ENCODE measurements around the gene KIF6.
"Not testable (repeated sequence)": the region's sequence is repeated elsewhere in the genome, so short reads cannot be mapped to it uniquely, and the experiment has no call there.

Gene KIF6

DNA sequence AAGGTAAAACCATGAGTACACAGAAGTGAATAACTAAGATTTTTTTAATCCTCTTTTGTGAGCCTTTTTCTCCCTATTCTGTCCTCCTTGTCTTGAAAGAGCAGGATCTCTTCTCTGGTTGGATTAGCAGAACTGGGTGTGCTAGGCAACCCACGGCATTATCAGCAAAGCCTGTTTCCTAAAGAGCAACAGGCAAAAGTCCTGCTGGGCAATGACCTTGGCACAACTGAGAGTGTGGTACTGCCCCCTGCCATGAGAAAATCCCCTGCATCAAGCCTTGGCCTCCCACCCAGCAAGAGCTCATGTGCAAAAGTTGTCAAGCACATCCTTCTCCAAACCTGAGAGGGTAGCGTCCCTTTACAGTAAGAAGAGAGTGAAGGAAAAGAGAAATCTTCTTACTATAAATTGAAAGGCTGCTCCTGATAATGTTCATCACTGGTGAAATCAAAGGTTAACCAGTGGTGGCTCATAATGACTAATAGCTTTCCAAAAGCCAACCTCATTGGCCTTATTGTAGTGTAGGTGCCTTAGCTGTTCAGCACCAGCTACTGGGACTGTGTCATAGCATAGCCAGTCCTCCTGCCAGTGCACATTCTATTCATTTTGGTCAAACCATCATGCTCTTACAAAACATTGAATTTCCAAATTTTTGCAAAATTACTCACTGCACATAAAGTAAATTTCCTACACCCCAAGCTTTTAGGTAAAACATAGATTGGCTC, 17.1 kb downstream of the KIF6 start:
- no peak for DNase-seq

DNA sequence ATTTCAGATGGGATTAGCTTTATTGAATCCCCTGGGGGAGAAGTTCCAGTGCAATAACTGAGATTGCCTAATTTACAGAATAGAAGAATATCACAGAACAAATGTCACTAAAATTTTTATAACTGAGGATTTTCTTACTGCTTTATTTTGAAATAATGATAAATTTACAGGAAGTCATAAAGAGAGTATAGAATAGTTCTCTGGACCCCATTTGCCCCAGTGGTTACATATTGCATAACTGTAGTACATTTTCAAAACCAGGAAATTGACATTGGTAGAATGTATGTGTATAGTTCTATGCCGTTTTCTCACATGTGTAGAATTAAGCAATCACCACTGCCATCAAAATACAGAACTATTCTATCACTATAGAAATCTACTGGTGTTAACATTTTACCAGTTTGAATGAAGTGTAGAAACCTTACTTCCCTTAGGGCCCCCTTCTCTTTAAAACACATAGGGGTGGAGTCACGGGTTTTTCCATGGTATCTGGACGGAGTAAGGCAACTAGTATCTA, 18.3 kb downstream of the KIF6 start:
- DNase-seq, result no peak

DNA sequence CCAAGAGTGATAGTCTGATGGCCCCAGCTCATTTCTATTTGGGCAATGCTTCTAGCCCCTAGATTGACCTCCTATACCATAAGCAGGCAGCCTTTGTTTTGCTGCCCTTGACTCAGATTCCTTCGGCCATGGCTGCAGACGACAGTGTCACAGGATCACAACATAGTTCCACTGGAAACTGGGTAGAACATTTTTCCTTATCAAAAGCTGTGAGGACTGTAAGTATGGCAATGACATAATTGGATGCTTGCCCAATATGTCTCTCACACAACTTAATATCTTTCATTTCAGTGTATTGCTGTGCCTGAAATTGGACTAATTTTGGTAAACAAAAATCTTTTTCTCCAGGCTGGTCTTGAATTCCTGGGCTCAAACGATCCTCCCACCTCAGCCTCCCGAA, 22.9 kb downstream of the KIF6 start:
- no peak for DNase-seq

DNA sequence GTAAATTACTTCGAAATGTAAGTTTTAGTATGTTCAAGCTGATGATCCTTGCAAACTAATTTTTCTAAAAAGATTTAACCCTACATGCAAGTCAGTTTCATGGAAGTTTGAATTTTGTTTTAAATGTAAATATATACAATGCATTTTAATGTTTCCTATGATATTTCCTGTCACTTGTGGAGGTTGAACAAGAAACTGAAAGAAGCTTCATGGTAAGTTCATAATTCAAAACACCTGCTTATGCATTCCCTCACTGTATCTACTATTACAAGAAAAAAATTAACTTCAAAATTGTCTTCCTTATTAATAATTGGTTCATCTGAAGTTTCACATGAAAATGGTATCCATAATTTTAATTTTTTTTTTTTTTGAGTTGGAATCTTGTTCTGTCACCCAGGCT, 24.8 kb downstream of the KIF6 start:
- no peak for DNase-seq

DNA sequence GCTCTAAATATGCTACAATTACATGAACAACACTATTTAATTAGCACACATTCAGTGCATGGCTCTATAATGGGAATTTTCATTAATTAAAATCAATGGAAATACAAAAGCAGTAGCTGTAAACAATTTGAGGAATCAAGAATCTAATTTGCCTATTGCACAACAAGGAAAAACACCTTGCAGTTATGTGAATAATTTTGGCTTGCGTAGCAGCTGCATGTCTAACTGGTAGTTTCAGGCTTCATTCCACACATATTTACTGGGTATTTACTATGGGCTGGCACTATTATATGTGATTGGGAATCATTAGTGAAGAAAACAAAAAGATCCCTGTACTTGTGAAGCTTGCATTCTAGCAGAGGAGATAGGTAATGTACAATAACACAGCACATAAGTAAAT, 26.4 kb downstream of the KIF6 start:
- no peak for DNase-seq

DNA sequence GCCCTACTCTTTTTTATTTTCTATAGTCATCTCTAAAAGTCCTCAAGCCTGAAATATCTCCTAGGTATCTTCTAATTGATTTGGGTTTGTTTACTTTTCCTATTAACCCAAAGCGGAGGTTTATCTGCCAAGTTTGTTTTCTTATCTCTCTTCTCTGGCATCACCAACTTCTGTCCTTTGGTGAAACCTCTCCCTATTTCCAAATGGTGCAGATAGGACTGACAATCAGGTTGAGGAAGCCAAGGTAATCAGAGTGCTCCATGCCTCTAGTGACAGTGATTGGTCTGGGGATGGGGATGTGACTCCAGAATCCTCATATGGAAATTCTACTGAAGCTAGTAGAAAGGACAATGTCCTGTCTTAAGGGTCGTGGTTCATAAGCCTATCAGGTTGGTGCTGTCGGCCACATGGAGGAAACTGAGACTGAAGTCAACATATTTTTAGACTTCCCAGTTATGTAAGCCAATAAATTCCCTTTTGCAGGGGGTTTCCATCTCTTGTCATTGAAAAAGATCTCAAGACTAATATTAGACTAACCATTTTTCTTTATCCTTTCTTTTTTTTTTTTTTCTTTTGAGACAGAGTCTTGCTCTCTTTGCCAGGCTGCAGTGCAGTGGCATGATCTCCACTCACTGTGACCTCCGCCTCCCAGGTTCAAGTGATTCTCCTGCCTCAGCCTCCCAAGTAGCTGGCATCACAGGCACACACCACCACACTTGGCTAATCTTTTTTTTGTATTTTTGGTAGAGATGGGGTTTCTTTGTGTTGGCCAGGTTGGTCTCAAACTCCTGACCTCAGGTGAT, 28.0 kb downstream of the KIF6 start:
- no peak for DNase-seq

DNA sequence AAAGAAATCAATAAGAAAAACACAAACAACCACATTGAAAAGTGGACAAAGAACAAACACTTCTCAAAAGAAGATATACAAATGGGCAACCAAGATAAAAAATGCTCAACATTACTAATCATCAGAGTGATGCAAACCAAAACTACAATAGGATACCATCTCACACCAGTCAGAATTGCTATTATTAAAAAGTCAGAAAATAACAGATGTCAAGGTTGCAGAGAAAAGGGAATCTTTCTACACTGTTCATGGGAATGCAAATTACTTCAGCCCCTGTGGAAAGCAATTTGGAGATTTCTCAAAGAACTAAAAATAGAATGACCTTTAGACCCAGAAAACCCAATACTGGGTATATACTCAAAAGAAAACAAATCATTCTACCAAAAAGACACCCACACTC, 29.8 kb downstream of the KIF6 start:
- DNase-seq, result no peak

DNA sequence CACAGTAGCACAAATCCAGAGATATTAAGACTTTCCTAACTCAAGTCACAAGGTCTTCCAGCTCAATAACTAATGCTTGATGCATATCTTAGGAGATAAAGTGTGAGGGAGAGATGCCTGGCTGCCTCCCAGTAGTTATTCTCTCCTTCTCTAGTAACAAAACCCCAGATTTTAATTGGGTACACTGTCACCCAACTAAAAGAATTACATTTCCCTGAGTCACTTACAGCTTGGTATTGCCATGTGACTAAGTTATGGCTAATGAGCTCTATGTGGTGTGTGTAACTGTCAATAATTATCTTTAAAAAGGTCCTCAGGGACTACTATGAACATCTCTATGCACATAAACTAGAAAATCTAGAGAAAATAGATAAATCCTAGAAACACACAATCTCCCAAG, 32.0 kb downstream of the KIF6 start:
- DNase-seq, result no peak

DNA sequence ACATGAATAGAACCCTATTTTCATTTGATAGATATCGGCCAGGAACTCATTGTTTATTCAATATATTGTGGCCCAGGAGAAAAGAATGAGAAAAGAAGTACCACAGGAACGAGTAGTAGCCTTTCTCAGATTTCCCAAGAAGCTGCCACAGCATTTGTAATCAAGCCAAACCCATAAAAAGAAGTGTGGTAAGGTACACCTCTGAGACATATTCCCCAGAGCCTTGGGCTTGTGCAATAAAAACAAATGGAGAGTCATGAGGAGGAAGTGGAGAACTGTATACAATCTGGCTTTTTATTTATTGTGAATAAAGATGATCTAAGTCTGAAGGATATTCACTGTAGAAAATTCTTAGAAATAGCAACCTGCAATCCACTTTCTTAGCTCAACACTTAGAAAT, 36.7 kb downstream of the KIF6 start:
- DNase-seq, result no peak

DNA sequence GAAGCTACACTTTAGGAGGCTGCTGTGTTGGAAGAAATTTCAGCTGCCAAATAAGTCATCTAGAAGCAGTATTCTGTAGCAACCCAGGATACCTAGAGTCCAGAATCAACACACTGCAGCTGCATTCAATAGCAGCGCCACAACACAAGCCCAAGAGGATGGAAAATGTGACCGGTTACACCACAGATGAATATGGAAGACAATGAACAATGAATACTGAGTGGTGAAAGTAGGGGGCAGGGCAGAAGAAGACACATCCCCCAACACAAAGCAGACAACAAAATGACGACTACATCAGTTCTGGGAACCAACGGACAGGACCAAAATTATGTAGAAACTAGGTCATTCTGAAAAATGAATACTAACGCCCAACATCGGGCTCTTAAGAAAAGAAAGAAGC, 38.2 kb downstream of the KIF6 start:
- DNase-seq, result no peak

DNA sequence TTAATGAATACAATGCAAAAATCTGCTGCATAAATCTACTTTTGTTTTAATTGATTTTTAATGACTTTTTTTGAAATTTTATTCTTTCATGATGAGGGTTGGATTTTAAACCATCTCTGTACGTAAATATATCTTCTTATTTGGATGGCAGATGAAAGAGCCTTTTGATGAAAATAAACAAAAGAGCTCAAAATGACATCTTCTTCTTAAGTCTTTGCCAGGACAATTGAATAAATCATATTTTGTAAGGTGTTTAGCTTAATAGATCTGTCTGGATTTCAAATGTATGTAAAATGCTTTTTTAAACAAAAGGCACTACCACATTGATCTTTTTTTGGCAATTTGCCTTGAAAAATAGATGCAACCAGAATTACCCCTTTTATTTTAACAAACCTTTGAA, 39.3 kb downstream of the KIF6 start:
- no peak for DNase-seq

DNA sequence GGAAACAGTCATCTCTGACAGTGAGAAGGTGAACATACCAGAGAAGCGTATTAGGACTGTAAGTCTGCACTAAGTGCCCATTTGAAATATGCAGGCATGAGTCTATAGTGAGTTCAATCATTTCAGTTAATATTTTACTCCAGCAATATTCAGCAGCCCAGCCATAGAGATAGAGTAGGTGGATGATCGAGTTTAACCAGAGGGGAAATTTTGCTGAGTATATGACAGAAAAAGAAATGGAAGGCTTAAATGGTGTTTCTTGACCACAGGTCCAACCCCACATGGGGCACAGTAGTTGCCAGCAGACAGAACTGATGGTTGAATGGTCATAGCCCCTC, 39.8 kb downstream of the KIF6 start:
- DNase-seq, result no peak

DNA sequence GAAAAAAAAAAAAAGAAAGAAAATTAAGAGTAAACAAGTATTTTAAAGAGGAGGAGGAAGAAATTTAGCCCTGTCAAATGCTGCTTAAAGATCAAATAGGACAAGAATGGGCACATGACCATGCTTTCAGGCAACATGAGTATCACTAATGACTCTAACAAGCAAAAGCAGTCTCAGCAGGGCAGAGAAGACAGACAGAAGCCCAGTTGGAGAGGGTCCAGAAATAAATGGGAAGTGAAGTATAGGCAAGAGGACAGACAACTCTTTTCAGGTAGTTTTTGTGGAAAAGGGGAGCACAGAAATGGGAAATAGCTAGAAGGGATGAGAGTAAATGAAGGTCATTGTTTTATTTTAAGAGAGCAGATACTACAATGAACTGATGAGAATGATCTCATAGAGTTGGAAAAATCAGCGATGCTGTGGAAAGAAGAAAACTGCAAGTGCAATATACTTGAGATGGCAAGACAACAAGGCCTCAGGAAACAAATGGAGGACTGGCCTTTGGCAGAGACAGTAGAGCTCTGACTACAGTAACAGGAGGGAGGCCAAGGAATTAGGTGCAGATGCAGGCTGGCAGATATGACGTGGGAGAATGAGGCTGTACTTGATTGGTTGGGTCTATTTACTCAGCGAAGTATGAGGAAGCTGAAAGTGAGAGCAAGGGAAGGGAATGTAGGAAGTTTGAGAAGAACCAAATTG, 40.3 kb downstream of the KIF6 start:
- DNase-seq, result no peak

DNA sequence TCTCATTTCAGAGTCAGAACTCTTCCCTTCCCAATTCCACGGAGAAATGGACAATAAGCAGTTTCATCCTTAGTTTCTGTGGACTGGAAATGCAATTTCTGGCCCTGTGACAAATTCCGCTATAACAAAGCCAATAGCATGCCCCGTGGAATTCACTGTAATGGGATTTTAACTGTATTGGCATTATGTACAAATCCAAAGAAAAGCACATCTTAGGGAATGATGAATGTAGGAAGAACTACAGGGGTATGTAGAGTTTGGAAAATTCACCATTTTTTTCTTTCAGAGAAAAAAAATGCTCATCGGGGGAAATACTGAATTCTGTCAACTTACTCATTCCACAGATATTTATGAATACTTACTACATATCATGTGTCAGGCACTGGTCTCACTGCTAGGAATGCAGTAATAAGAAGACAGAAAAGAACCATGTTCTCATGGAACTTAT, 43.5 kb downstream of the KIF6 start:
- no peak for DNase-seq

DNA sequence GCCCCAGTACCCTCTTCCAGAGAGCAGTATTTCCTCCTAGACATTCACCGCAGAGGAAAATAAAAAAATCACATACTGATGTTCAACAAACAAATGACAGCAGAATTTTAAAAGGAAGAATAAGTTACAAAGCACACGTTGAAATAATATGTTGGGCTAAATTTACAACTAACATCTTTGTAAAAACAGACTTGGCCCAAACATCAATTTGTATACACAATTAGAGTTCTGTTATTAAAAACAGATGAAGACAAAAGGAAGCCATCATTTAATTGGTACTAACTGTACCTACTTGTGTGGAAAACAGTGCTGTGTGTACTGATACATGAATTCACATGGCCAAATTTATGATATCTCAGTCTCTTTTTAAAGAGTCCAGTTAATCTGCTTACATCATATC, 46.3 kb downstream of the KIF6 start:
- DNase-seq, result no peak

DNA sequence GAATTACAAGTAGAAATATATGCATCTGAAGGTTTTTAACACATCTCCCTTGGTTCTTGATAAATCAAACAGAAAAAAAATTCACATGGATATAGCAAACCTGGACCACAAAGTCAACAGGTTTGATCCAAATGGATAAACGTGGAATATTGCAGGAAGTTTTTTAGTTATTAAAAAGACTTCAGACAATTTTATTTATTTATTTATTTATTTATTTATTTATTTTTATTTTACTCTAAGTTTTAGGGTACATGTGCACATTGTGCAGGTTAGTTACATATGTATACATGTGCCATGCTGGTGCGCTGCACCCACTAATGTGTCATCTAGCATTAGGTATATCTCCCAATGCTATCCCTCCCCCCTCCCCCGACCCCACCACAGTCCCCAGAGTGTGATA, 47.9 kb downstream of the KIF6 start:
- not testable (repeated sequence) for DNase-seq

DNA sequence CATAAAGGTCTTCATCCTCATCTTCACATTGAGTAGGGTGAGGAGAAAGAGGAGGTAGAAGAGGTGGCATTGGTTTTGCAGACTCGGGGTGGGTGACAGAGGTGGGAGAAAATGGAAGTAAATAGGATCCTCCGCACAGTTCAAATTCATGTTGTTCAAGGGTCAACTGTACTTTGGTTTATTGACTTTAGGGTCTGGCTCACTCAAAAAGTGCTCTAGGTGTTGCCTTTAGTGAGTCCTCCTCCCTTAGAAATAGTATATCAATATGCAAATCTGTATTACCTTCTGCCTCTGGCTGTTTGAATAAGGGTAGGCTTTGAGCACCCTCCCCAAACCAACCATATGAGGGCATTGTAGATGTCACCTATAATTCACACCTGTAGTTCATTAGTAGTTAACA, 54.7 kb downstream of the KIF6 start:
- DNase-seq, result no peak

DNA sequence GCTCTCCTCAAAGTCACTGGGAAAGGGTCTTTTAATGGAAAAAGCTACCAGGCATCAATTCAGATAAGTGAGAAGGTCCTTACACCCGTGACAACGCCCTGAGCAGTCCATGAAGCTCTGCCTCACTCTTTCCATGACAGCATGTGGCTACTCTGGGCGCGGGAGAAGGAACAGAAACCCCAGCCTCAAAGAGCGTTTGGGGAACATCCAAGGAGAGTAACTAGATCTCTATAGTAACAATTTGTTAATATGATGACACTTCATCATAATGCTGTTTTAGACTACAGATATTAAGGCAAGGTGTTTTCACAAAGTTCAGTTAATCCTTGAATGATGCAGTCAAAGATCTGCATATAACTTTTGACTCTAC, 55.2 kb downstream of the KIF6 start:
- DNase-seq, result no peak

DNA sequence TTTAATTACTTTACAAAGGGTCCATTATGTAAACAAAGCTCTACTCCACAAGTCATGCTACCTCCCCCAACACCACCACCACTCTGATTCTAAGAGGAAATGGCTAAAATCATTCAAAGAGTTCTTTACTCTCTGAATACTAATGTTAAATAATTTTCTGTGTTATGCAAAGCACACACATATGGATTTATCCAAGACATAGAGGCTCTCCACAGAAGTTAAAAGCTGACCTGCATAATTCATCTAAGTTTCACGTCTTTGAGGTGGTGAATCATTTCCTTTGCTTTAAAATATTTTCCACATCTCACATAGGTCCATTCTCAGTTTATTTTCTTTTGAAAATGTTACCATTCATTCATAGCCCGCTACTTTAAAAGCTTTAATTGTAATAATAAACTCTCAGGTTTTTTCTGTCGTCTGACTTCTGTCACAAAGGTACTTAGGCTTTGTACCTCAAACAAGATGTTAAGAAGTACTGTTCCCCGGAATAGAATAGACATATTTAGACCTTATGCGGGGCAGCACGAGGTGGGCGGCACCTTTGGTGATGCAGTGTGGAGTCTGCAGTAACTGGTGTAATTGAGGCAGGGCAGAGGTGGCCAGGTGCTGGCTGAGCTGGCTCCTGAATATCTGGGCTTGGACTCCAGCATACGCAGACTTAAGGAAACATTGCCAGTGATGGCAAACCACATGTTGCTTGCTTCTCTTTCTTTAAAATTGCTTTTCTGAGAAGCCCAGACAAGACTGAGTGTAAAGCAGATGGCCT, 55.8 kb downstream of the KIF6 start:
- DNase-seq, result no peak

DNA sequence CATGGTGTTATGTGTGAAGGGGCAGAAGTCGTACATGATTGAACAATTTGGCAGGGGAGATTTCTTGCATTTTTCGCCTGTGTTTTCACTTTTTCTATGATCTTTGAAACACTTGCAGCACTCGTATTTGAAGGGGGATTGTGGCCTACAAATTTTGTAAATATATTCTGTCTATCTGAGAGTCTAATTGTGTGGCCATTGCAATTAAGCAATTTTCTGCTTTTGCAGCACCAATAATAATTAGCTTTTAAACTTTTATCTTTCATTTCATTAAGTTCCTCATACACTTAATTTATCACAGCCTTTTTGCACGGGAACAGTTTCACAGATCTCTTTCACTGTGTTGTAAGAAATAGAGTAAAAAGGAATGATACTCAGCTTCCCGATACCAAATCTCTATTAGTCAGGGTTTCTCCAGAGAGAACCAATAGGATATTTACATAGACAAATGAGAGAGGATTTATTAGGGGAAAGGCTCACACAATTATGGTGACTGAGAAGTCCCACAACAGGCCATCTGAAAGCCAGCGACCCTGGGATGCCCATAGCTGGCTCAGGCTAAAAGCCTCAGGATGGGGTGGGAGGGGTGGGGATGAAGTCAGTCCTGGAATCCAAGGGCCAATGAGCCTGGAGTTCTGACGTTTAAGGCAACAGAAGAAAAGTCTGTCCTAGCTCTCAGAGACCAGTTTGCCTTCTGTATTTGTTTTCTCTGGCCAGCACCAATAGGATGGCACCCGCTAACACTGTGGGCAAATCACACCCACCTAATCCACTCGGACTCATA, 58.3 kb downstream of the KIF6 start:
- no peak for DNase-seq

DNA sequence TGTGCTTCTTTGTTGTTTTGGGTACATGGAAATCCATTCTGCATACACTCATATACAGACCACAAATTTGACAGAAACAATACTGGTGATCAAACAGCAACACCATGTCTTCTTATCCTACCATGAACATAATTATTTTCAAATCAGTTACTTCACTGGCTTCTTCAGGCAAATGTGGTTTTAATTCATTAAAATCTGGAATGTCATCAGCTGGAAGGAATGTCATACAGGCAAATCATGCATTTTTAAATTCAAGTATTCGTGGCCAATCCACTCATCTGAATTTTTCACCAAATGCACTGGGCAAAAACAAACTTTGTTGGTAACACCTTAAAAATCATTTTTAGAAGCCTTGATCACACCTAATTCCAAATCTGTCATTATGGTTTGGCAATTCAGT, 59.3 kb downstream of the KIF6 start:
- no peak for DNase-seq

DNA sequence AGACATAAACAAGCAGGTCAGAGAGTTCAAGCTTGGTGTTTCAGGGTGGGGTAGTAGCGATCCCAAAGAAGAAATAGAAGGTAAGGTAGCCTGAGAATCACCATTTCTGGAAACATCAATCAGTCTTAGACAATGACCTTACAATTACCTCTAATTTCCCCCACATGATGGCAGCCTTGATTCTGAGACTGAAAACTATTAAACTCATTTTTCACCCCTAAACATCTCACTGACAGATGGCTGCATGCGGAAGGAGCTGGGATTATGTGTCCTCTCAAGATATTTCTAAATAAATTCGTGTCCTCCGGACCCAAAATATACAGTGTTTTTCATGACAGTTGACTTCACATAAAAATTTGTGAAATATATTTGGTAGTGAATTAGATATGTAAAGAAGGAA, 61.0 kb downstream of the KIF6 start:
- no peak for DNase-seq

Measured in NCI-H1048 (cell line).